Mesenteric fat pad (tissue), 1 donor: ENCODE measurements around the gene SART1. TPM values are rescaled to one million over a fixed set of nuclear protein-coding genes. Genes with fewer than 3 reads are reported as not detected.
"Not testable (repeated sequence)": the region's sequence is repeated elsewhere in the genome, so short reads cannot be mapped to it uniquely, and the experiment has no call there.

ENCODE experiments used
- DNase-seq: peaks from one replicate; pipeline ENCODE4 v3.0.0-alpha.2; 2020; ENCODE audit warnings: low spot score
- total RNA-seq: library from RNA; stranded (reverse); fragmentation: NEBNext Ultra II Directional; extraction: Animal tissue kit (Norgen Biotek cat#: 25700); gene quantifications from one replicate; pipeline ENCODE4 v1.2.1, GENCODE V29; 2021
- donor health status: DM: yes; HTN: yes; CAD: no.

Gene SART1
- total RNA-seq, 1 donor from 2014 or later, result 47.9 TPM

GRCh38 chr11:65987336-65987735, 25.8 kb downstream of the SART1 start:
- no peak for DNase-seq

GRCh38 chr11:65988791-65989592, 27.5 kb downstream of the SART1 start:
- no peak for DNase-seq

- DNase-seq, result no peak
Measured at GRCh38 chr11:65992056-65992455, 30.5 kb downstream of the SART1 start.

GRCh38 chr11:65997286-65997685, 35.8 kb downstream of the SART1 start:
- DNase-seq, result no peak

- DNase-seq, result peak; percentile 95
Measured at GRCh38 chr11:66001942-66002647, 40.6 kb downstream of the SART1 start, which contains the start of the genes BANF1 and EIF1AD. TSS of gene BANF1 (plus strand) at chr11:66002503. CDS start at chr11:66003251, 748 bp downstream. TSS of gene EIF1AD (minus strand) at chr11:66002157. CDS start at chr11:66000389, 1,768 bp downstream.

- no peak for DNase-seq
Measured at GRCh38 chr11:66002648-66003225, 41.2 kb downstream of the SART1 start.

- DNase-seq, result no peak
Measured at GRCh38 chr11:66003291-66003690, 41.8 kb downstream of the SART1 start.

- DNase-seq, result no peak
Measured at GRCh38 chr11:66004186-66004585, 42.7 kb downstream of the SART1 start.

GRCh38 chr11:66006134-66006890, 44.8 kb downstream of the SART1 start:
- DNase-seq, result no peak

- DNase-seq, result no peak
Measured at GRCh38 chr11:66006891-66007176, 45.3 kb downstream of the SART1 start.

GRCh38 chr11:66007201-66007634, 45.7 kb downstream of the SART1 start:
- DNase-seq, result no peak

GRCh38 chr11:66008095-66008467, 46.5 kb downstream of the SART1 start:
- DNase-seq, result no peak

GRCh38 chr11:66008468-66009101, 47.1 kb downstream of the SART1 start:
- no peak for DNase-seq

GRCh38 chr11:66010036-66010435, 48.5 kb downstream of the SART1 start:
- not testable (repeated sequence) for DNase-seq

- DNase-seq, result no peak
Measured at GRCh38 chr11:66011239-66011784, 49.8 kb downstream of the SART1 start.

GRCh38 chr11:66011785-66012303, 50.3 kb downstream of the SART1 start, which contains the start of gene CST6:
TSS of gene CST6 (plus strand) at chr11:66012008. CDS start at chr11:66012045, 37 bp downstream.
- DNase-seq, result no peak

GRCh38 chr11:66012371-66012945, 50.9 kb downstream of the SART1 start:
- DNase-seq, result no peak

- DNase-seq, result no peak
Measured at GRCh38 chr11:66012946-66013761, 51.6 kb downstream of the SART1 start.

GRCh38 chr11:66013762-66014100, 52.2 kb downstream of the SART1 start:
- DNase-seq, result no peak
